NCI-H1048 (cell line): Measurements from ENCODE around the gene DLX3.

Experiments
- DNase-seq: peaks from one replicate; lab custom pipeline; 2025; lab: John Stamatoyannopoulos, UW

The DLX3 gene

DNA sequence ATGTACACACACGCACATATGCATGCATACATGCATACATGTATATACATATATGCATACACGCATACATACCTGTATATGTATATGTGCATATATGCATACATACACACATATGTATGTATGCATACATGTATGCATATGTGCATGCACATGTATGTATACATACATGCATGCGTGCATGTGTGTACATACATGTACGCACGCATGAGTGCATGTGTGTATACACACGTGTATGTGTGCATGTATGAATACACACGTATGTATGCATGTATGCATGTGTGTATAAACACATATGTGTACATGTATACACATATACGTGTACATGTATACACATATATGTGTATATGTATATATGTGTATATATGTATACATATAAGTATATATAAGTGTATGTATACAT lies 28.5 kb upstream of the DLX3 start:
- no peak for DNase-seq

DNA sequence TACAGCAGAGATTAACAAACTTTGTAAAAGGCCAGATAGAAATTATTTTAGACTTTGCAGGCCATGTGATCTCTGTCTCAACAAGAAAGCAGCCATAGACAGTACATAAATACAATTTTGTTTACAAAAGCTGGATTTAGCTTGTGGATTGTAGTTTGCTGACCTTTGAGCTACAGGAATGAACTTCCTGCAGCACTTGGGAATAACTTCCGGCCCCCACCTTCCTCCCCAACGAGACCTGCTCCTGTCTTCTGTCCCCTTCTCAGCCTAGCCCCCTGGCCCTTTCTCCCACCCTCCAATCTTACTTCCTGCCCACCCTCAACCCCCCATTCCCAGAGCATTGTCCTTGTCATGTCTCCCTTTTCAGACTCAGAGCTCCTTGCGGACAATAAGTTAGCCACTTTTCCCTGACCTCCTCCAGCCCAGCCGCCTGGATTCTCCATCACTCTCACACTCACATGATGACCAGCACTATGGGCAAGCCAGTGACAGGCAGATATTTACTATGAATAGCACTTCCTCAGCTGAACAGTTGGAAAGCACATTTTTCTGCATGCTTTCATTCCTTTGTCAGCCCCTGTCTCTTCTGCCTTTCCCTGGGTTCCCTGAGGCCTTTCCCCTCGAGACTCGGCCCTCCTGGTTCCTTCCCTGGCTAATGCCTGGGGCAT lies 27.6 kb upstream of the DLX3 start:
- DNase-seq, result no peak

DNA sequence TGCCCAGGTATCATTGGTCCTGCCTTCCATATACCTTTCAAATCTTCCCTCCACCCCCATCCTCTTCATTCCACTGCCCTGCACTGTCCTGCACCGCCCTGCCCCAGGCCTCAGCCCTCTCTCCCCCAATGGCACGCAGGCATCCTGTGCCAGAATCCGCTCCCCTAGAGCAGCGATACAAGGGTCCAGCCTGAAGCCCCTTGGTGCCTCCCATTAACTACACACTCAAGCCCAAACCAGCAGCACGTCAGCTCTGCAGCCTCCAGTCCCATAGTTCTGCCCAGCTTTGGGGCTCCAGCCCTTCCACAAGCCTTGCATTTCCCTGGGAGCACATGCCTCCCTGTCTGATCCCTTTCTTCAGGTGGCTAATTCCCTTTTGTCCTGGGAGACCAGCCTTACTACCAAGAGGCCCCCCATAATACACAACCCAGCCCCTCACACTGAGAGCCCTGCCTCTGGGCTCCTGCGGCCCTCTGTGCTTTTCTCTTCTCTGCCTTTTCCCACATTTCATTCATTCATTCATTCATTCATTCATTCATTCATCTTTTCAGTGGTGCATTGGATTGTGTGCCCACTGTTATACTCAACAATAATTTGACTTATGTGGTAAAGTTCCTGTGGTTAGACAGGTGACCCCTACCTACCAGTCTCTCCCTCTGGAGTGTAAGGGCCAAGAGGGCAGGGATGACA lies 26.8 kb upstream of the DLX3 start:
- no peak for DNase-seq

DNA sequence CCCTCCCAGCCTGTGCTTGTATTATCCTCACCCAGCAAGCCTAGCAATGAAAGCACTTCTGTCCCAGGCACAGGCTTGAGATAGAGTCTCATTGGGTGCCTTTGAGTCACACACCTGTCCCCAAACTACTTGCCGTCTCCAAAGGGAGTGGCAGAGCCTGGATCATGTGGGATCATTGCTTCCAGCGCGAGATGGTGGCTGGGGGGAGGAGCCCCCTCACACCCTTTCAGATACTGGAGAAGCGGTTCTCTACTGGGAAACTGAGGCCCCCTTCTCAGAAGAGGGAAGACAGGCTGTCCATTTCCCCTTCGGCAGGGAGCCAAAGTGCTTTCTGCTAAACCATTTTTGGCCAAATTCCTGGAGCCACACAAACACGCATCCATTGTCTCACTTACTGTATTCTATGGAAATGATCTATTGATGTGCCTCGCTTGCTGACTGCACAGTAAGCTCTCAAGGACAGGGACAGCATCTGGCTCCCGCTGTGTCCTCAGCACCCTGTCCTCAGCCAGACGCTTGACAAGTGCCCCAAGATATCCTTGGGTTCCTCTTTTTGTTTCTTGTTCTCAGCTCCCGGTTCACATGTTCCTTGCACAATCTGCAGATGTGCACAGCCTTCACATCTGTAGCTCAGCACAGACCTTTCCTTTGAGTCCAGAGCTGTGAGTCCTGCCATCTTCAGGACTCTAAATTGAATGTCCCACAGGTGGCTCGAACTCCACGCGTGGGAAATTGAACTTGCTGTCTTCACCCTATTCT lies 26.0 kb upstream of the DLX3 start:
- no peak for DNase-seq

DNA sequence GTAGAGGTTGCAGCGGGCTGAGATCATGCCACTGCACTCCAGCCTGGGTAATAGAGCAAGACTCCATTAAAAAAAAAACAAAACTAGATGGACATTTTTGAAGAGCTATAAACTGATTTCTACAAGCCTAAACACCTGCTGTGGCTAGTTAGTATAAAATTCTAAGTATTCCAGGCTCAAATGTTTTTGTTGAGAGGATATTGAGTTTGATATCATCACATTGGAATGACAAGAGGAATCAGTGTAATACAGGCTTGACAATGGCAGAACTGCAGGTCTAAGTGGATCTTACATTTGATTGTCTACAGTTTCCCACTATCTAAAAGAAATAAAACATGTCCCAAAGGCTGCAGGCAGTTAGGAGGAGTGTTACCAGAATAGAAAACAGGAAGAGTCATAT lies 23.9 kb upstream of the DLX3 start:
- no peak for DNase-seq

DNA sequence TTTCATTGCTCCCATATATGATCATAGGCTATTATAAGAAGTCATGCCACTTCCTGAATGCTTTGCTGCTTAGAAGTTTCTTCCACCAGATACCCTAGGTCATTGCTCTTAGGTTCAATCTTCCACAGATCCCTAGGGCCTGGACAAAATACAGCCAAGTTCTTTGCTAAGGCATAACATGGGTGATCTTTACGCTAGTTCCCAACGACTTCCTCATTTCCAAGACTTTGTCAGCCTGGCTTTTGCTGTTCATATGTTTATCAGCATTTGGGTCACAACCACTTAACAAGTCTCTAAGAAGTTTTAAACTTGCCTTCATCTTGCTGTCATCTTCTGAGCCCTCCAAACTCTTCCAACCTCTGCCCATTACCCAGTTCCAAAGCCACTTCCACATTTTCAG lies 20.1 kb upstream of the DLX3 start:
- DNase-seq, result no peak

DNA sequence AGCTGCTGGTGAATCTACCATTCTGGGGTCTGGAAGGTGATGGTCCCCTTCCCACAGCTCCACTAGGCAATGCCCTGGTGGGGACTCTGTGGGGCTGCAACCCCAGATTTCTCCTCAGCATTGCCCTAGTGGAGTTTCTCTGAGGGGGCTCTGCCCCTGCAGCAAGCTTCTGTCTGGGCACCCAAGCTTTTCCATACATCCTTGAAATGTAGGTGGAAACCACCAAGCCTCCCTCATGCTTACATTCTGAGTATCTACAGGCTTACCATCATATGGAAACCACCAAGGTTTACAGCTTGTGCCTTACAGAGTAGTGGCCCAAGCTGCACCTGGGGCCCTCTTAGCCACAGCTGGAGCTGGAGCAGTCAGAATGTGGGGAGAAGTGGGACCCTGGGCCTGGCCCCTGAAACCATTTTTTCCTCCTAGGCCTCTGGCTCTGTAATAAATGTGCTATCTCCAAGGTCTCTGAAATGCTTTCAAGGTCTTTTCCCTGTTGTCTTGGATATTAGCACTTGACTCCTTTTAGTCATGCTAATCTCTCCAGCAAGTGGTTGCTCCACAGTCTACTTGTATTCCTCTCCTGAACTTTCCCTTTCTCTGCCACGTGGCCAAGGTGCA lies 19.6 kb upstream of the DLX3 start:
- no peak for DNase-seq

DNA sequence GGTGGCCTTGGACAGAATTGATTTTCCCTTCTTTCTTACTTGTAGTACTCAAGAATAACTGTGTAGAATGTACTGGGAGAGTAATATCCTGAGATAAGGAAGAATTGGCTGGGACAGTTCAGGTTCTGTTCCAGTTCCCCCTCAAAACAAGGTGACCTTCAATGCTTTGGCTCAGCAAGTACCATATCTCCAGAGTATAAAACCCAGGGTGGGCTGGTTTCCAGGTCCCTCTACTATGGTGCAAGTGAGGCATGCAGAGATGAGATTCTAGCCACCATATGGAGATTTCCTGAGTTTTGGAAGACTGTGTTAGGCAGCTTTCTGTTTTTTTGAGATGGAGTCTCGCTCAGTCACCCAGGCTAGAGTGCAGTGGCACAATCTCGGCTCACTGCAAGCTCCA lies 18.1 kb upstream of the DLX3 start:
- DNase-seq, result no peak

DNA sequence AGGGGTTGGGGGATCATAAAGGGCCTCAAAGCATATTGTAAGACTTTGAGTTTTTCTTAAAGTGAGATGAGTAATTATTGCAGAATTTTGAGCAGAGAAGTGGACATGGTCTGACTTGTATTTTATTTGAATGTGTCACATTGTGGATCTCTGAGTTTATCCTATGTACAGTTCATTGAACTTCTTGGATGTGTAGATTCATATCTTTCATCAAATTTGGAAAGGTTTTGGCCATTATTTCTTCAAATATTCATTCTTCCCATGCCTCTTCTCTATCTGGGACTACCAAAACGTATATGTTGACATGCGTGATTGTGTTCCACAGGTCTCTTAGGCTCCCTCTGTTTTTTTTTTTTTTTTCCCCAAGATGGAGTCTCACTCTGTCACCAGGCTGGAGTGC lies 14.3 kb upstream of the DLX3 start:
- DNase-seq, result no peak

DNA sequence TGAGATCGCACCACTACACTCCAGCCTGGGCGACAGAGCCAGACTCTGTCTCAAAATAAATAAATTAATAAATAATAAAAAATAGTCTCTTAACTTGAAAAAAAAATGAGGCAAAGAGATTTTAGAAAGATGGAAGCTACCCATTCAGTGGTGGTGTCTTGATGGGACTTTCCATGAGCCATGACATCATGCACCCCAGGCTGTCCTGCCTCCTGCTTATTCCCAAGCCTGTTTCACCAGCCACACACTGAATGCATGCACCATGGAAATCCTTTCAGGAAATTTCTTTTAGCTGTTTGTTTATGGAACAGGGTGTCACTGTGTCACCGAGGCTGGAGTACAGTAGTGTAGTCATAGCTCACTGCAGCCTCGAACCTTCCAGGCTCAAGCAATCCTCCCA lies 8.9 kb upstream of the DLX3 start:
- no peak for DNase-seq

DNA sequence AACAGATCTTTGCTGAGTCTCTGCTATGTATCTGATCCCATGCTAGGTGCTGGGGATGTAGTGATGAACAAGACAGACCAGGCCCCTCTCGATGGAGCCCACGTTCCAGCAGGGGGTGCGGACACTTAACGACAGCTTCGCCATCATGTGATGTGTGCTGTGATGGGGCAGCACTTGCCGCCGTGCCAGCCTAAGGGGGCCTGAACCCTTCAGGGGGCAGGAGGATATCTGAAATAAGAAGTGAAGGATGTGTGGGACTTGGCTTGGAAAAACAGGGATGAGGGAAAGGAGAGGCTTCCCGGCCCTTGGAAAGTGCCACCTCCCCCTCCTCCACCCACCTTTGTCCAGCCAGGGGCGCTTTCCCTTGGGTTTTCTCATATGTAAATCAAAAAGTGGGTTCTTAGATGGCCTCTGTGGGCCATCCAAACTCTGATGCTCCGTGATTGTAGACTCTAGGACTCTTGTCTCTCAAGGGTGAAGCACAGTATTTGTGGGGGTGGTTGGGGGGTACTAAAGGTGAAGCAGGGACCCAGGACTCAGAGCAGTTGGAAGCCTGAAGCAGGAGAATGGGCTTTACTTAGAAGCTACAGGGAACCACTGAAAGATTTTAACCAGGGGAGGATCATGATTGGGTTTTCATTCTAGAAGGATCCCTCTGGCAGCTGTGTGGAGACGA lies 4.0 kb upstream of the DLX3 start:
- no peak for DNase-seq

DNA sequence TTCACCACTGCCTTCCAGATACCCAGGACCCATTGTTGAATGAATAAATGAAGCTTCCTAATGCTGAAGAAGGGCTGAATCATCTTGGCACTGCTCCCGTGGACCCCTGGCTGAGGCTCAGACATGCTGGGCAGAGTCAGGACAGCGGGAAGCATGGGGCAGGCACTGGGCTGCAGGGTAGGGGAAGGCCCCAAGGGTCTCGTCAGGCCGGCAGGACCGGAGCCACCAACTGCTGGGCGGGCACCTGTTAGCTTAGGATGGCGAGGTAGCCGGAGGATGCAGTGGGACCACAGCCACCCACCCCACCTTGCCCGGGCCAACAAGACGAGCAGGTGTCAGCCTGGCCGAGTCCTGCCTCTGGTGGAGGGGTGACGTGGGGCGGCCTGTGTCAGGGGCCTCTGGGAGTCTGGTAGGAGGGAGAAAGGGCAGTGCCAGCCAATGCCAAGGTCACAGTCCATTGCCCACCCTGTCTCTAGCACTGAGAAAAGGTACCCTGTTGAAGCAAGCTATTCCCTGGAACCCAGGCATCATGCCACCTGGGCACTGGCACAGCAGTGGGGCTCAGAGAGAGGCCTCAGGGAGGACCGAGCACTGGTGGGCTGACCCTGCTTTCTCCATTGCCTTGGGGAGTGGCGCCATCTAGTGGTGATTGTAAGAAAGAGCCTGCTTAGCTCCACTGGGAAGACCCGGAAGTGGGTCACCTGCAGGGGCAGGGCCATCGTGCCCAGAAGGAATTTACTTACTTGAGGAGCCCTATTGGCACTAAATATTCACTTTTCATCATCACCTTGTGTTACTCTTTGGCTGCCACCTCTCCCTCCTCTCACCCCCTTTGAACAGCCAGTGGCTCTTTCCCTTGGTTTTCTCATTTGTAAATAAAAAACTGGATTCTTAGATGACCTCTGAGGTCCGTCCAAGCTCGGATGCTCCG lies 3.0 kb upstream of the DLX3 start:
- peak; percentile 75 for DNase-seq

DNA sequence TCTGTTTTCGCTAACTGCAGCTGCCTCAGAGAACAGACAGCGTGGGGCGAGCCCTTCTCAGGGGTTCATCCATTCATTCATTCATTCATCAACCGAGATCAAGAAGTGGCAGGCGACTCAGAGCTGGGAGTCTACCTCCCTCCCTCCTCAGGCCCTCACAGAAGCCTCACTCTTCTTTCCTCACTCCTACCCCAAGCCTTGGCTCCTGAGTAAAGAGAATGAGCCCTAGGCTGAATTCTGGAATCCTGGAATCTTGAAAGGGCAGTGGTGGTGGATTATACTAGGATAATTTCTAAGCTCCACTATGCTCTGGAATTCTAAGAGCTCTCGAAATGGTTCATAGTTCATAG lies 2.3 kb upstream of the DLX3 start:
- no peak for DNase-seq

DNA sequence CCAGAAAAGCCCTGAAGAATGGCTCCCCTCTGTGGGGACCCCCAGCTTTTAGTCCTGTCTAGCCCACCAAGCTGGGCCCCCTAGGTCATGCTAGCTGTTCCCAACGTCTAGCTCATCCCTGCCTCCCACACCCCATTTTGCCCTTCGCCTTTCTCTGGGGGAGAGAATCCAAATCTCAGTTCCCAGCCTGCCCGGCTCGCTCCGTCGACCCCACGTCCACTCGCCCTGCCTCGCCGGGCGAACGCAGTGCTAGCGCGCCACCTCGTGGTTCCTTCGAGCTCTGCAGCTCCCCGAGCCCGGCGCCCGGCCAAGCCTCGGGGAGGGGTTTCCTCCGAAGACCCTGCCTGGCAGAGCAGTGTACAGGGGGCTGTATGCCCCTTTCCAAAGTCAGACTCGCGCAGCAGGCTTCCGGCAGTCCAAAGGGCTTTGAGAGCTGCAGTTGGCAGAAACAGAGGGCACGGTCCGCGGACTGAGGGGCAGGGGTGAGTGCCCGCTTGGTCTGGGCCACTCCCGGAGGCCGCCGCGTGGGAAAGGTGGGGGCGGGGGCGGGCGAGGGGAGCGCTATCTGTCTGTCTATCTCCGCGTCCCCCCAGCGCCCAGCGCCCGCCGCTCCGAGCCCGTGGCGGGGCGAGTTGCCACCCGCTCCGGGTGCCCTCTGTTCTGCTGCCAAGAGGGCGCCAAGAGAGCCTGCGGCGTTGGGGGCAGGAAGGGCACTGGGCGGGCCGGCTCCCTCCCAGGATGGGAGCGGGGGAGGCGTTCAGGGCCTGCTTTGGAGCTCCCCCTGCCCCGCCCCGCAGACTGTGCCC lies 1.7 kb upstream of the DLX3 start:
- DNase-seq, result no peak

DNA sequence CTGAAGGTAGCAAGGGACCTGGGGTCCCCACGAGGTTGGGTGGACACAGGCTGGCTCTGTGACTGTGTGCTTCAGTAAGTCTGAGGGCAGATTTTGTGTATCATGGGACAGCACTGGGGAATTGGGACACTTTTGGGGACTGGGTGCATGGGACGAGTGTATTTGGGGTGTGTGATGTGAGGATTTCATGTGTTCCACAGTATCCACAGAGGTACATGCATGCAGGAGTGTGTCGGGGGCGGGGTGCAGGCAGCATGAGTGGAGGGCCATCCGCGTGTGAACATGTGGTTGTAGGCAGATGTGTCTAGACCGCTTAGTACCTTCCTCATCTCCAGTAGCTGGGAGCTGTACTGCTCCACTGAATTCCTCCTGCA lies 1.1 kb upstream of the DLX3 start:
- DNase-seq, result no peak

DNA sequence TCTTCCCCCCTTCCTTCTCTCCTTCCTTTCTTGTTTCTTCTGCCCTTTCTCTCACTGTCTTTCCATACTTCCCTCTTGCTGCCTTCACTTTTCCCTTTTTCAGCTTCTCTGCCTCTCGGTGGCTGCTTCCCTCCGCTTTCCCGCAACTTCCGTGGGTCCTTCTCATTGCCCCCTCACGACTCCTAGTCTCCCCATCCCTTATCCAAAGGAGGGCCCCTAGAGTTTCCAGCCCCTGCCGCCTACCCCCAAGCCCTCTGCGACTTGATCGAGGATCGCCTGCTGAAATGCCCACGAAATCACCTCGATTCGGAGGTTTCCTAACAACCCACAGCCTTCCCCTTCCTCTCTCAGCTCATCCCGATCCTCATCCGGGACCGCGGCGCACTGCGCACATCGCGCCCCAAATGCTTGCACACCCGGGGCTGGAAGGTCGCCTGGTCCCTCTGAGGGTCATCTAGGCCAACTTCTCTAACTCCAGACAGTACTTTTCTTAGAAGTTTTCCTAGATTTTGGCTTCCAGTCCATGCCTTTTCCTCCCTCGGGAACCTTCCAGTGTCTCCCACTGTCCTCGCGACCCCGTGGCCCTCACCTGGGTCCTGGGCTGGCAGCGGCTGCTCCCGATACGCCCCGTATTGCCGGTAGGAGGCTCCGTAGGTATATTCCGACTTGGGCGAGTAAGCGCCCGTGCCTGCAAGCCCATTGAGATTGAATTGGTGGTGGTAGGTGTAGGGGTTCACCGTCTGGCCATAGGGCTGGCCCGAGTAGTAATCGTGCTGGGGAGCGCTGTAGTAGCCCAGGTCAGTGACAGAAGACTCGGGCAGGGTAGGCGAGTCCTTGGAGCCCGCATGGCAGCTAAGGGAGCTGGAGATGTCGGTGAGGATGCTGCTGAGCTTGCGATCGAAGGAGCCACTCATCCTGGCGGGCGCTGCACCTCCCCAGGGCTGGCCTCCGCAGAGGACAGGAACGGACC lies 654 bp downstream of the DLX3 start:
- DNase-seq, result no peak

DNA sequence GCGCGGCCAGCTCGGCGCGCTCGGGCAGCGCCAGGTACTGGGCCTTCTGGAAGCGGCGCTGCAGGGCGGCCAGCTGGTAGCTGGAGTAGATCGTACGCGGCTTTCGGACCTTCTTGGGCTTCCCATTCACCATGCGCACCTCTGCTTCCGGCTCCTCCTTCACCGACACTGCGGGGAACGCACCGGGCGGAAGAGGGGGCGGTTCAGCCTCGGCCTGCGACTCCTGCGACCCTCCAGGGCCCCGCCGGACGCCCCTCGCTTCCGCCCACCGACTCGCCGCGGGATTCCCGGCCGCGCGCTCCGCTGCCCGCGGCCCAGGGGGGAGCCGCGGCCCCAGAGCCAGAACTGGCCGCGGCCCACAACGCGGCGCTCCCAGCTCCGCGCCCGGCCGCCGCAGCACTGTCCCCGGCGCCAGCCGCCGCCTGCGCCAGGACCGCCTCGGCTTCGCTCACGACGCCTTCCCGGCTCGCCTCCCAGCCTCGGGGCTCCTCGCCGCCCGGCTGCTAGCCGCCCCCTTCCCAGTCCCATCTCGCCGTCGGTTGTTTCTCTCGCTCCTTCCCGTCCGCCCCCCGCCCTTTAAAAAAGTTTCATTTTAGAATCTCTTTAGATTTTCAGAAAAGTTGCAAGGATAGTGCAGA lies 1.5 kb downstream of the DLX3 start:
- no peak for DNase-seq

DNA sequence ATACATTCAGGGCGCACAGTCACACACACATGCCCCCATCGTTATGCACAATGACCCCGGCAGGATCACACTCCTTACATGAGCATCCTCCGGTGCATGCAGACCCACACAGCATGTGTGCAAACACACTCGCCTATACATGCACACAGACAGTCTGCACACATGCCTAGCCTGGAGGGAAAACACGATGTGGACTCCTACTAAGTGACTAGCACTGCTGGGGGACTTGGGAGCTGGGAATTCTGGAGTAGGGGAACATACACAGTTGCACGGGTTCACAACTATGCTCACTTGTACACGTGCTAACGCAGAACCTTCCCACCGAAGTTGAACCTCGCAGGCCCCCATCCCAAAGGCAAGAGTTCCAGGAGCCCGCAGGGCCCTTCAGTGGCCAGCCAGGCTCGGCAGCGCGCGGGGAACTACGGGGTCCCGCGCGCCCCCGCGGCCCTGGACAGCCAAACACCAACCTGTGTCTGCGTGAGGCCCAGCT lies 2.0 kb downstream of the DLX3 start:
- no peak for DNase-seq
